Panc1 (cell line): ENCODE results near the gene SPTY2D1. TPM values are rescaled to one million over a fixed set of nuclear protein-coding genes. Genes with fewer than 3 reads are reported as not detected.

Source experiments
- ATAC-seq: fragments of 200-7000 bp; cut with Tn5 transposase; 2 replicates; pipeline ENCODE4 v1.9.1; 2020; ENCODE audit warnings: mild to moderate bottlenecking, moderate library complexity
- BruUV-seq: library from RNA; stranded (reverse); fragments of 400-500 nt; replicated peaks from 2 replicates; lab custom pipeline; 2021; lab: Mats Ljungman, UMichigan
- CTCF ChIA-PET: fragments of 300-600 bp; sonication (Branson Sonifier 250); formaldehyde crosslinking; loops from one replicate; lab custom pipeline; 2022; ENCODE audit warnings: antibody characterized with exemption; lab: Charles Lee
- POLR2A ChIA-PET: fragments of 300-600 bp; sonication (Branson Sonifier 250); formaldehyde crosslinking; loops from one replicate; lab custom pipeline; 2022; ENCODE audit warnings: antibody characterized with exemption; lab: Charles Lee
- DNase-seq: peaks from one replicate; pipeline ENCODE4 v3.0.0-alpha.2; 2010; ENCODE audit warnings: low read depth, low spot score
- H3K27ac ChIP-seq: 2 replicates; pipeline ENCODE4 v1.5.1; 2011; ENCODE audit warnings: mild to moderate bottlenecking, low read length, inconsistent platforms
- H3K27me3 ChIP-seq: fragments of 200-500 bp; sonication (Bioruptor generic); 2 replicates; pipeline ENCODE4 v1.6.0; 2014; ENCODE audit warnings: low read length, inconsistent platforms; ENCODE audit not compliant: control insufficient read depth, insufficient read depth
- H3K36me3 ChIP-seq: fragments of 200-500 bp; sonication (Bioruptor generic); 2 replicates; pipeline ENCODE4 v1.5.1; 2014; ENCODE audit warnings: inconsistent platforms, mild to moderate bottlenecking, low read length, moderate library complexity; ENCODE audit not compliant: control insufficient read depth, insufficient read depth
- H3K4me1 ChIP-seq: 2 replicates; pipeline ENCODE4 v1.5.1; 2011; ENCODE audit warnings: inconsistent platforms, mild to moderate bottlenecking, low read length, moderate library complexity; ENCODE audit not compliant: control insufficient read depth, insufficient read depth
- H3K4me3 ChIP-seq, 2 experiments: 2 replicates each; pipeline ENCODE4 v1.5.1; 2011 to 2012; ENCODE audit warnings: low read depth in 2 of 2, low read length in 2 of 2, mild to moderate bottlenecking in 2 of 2, inconsistent platforms in 1 of 2, moderate library complexity in 1 of 2
- H3K9me3 ChIP-seq: fragments of 200-500 bp; sonication (Bioruptor generic); 2 replicates; pipeline ENCODE4 v1.5.1; 2014; ENCODE audit warnings: low read depth, mild to moderate bottlenecking, inconsistent platforms, low read length, moderate library complexity; ENCODE audit not compliant: control insufficient read depth, insufficient read depth
- CTCF ChIP-seq: fragments of 450-650 bp; IDR thresholded peaks from 2 replicates; pipeline ENCODE4 v1.5.1; 2017; ENCODE audit warnings: mild to moderate bottlenecking
- POLR2AphosphoS5 ChIP-seq: IDR thresholded peaks from 2 replicates; pipeline ENCODE4 v1.6.1; 2012; ENCODE audit warnings: mild to moderate bottlenecking, low read depth, low read length, moderate library complexity
- REST ChIP-seq, 2 experiments: IDR thresholded peaks; 2 replicates each; pipeline ENCODE4 v1.6.1; 2011 to 2012; ENCODE audit warnings: low read depth in 2 of 2, control low read depth in 1 of 2, low read length in 1 of 2, mild to moderate bottlenecking in 1 of 2, moderate library complexity in 1 of 2; ENCODE audit not compliant: insufficient read depth in 1 of 2
- SIN3A ChIP-seq: IDR thresholded peaks from 2 replicates; pipeline ENCODE4 v1.6.1; 2012; ENCODE audit warnings: low read depth, mild to moderate bottlenecking, low read length, moderate library complexity, borderline replicate concordance; ENCODE audit not compliant: insufficient read depth
- TCF7L2 ChIP-seq: IDR thresholded peaks from 2 replicates; pipeline ENCODE4 v1.6.1; 2011; ENCODE audit warnings: mild to moderate bottlenecking, low read depth, low read length, inconsistent platforms
- in situ Hi-C: cut with HindIII; loops from 2 replicates; pipeline ENCODE4 v1.10.0; 2016; ENCODE audit warnings: low sequenced_read_pairs, low pct_unique_long_range_greater_than_20kb
- intact Hi-C: fragments of 100-400 bp; cut with micrococcal nuclease; formaldehyde crosslinking; loops from one replicate; pipeline ENCODE4 v1.10.0; 2022; ENCODE audit not compliant: unreplicated experiment
- total RNA-seq: library from RNA; stranded (reverse); gene quantifications from one replicate; pipeline ENCODE4 v1.2.1, GENCODE V29; 2021; ENCODE audit not compliant: unreplicated experiment

SPTY2D1 gene
- total RNA-seq, 1 experiment from 2014 or later: 14.8 TPM

GRCh38 chr11:18633256-18634139 is 644 bp downstream of the SPTY2D1 start:
- CTCF ChIA-PET: interaction anchor here (0.9 kb wide), 1 partner anchor 88 kb away, joined by 3 read pairs; no protein-coding TSS in a partner anchor
- POLR2A ChIA-PET: interaction anchor here (0.5 to 0.7 kb wide), 4 partner anchors 89 to 1509 kb away, joined by 3 to 4 read pairs (median 3); no protein-coding TSS in a partner anchor
- BruUV-seq: TSS peak; percentile 88
- Histone ChIP-seq H3K27ac (peak overlapping the region; percentile 93), H3K4me3 (peak overlapping the region; percentile 97 to 99), H3K36me3 (peaks cover 4% of the 10 kb centered on the region; the same call in 1 of the 2 replicates), H3K4me1 (peaks cover 8% of the 10 kb centered on the region), H3K27me3 (no peaks in the 10 kb centered on the region), H3K9me3 (no peaks in the 10 kb centered on the region)
- ATAC-seq: no peak
- no peak for TF ChIP-seq POLR2AphosphoS5
- TF ChIP-seq TCF7L2: no peak
- TF ChIP-seq CTCF: no peak
- no peak for TF ChIP-seq REST (IDR thresholded peaks at IDR 0.05; ENCODE audit: insufficient read depth in 1 of 2, low read depth in 2 of 2, low read length in 1 of 2)
- TF ChIP-seq SIN3A: no peak
- DNase-seq: no peak
- intact Hi-C loops: no loop called here
- in situ Hi-C loops: no loop called here

- H3K4me3 ChIP-seq: peak overlapping the region; percentile 97 to 99
- TF ChIP-seq REST (IDR thresholded peaks at IDR 0.05; ENCODE audit: insufficient read depth in 1 of 2, low read depth in 2 of 2, low read length in 1 of 2) (no peak), CTCF (no peak), SIN3A (no peak), TCF7L2 (no peak), POLR2AphosphoS5 (no peak)
- H3K27ac ChIP-seq: peak overlapping the region; percentile 93; the same call in 1 of the 2 replicates
- peaks cover 8% of the 10 kb centered on the region for H3K4me1 ChIP-seq
- ATAC-seq: no peak
- no TSS peak for BruUV-seq
- no peak for DNase-seq
- no peaks in the 10 kb centered on the region for H3K27me3 ChIP-seq
- POLR2A ChIA-PET: interaction anchor here (0.6 kb wide), 1 partner anchor 89 kb away, joined by 3 read pairs; no protein-coding TSS in a partner anchor
- CTCF ChIA-PET: no interaction called here
- H3K9me3 ChIP-seq: no peaks in the 10 kb centered on the region
- intact Hi-C loops: no loop called here
- H3K36me3 ChIP-seq: peaks cover 4% of the 10 kb centered on the region; the same call in 1 of the 2 replicates
- in situ Hi-C loops: no loop called here
Measured at GRCh38 chr11:18632841-18633240, 1.3 kb downstream of the SPTY2D1 start.
